ENCODE data around the gene CEP97.
A peak's percentile ranks its signal among the peaks of the same experiment; 100 is the strongest.

The CEP97 gene

DNA sequence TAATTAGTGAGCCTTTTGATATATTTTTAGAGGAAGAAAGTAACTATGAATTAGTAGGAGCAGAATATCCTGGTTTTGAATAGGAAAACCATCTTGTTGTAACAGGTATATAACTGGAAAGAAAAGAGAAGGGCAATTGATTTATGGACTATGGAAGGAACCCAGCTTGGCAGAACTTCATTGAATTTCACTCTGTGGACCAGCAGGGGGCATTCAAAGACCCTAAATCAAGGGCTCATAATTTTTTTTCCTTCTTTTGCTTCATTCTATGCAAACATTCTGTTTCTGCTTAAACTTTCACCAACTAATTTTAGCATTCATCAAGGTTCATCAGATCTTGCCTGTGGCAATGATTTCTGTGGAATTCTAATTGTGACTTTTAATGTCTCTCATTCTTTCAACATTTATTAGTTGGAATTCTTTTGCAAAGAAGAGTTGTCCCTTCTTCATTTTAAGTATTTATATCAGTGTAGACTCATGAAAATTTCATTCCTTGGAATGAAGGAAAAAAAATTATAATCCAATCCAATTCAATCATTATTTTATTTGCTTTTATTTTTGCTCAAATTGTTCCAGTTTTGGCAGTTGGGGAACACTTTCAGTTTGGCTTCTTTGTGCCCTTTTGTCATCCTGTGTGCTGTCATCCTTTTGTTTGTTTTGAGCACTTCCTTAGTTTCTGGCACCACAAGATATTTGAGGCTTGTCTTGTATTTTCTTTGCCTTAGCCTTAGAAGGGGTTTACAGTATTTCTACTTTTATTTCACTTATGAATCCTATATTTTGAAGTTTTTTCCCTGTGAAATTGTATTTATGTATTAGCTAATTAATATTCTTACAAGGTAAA is 85.0 kb downstream of the CEP97 start:
- Mint-ChIP-seq H3K4me3 (peak overlapping the region; percentile 15), H3K9me3 (no peaks in the 10 kb centered on the region), H3K4me1 (ENCODE audit: low read depth) (peaks cover 49% of the 10 kb centered on the region), H3K27me3 (ENCODE audit: low read depth) (no peaks in the 10 kb centered on the region), H3K36me3 (ENCODE audit: low read depth) (peaks cover 14% of the 10 kb centered on the region), H3K27ac (peak overlapping the region; percentile 32)

DNA sequence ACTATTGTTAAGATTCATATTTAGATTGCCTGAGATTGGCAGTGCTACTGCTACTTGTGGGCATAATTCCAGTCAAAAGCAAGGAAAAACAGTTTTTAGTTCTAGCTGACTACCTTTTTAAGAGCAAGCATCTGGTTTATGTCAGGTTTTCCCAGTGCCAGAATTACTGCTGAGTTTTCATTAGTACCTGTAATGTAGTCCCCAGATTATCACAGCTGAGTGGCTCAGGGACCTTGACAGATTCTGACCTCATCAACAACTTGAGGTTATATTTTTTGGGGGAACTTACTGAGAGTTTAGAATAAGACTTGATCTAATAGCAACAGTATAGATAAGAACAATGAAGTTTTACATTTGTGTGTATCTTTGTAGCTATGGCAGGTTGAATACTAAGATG is 85.6 kb downstream of the CEP97 start:
- no peak overlapping the region for H3K4me3 Mint-ChIP-seq
- peaks cover 13% of the 10 kb centered on the region for H3K36me3 Mint-ChIP-seq (ENCODE audit: low read depth)
- H3K27me3 Mint-ChIP-seq (ENCODE audit: low read depth), result no peaks in the 10 kb centered on the region
- peak overlapping the region; percentile 56 for H3K27ac Mint-ChIP-seq
- peaks cover 49% of the 10 kb centered on the region for H3K4me1 Mint-ChIP-seq (ENCODE audit: low read depth)
- H3K9me3 Mint-ChIP-seq, result no peaks in the 10 kb centered on the region

DNA sequence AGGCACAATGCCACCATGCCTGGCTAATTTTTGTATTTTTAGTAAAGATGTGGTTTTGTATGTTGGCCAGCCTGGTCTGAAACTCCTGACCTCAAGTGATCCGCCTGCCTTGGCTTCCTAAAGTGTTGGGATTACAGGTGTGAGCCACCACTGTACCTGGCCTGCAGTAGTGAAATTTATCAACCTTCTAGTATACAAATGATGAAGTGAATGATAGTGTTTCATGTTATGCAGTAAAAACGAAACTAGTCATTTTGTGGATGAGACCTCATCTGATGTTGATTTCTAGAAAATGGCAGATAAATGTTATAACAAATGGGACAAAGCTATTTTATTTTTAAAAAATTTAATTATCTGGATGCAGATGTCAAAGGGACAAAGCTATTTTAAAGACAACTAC is 87.5 kb downstream of the CEP97 start:
- Mint-ChIP-seq H3K27me3 (ENCODE audit: low read depth) (no peaks in the 10 kb centered on the region), H3K9me3 (no peaks in the 10 kb centered on the region), H3K27ac (no peak overlapping the region), H3K4me3 (peak overlapping the region; percentile 7), H3K36me3 (ENCODE audit: low read depth) (peaks cover 20% of the 10 kb centered on the region), H3K4me1 (ENCODE audit: low read depth) (peaks cover 57% of the 10 kb centered on the region)

DNA sequence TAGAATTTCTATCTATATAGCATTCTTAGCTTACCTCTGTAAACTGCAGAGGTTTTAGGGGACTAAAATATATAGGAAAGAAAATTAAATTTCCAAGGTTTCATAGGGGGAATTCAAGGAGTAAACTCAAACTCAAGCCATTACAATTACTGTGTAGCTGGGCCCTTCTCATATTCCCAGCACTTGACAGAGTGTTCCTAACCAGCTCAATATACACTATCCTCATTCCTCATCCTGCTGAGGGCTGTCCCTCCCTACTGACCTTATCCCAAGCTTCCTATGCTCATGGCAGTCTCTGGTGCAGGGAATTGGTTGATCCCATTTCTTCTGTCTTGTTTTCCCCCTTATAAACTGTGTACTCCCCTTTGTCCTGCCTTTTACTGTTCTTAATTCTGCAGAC is 88.5 kb downstream of the CEP97 start:
- Mint-ChIP-seq H3K9me3 (no peaks in the 10 kb centered on the region), H3K4me3 (no peak overlapping the region), H3K27me3 (ENCODE audit: low read depth) (no peaks in the 10 kb centered on the region), H3K27ac (no peak overlapping the region), H3K36me3 (ENCODE audit: low read depth) (peaks cover 26% of the 10 kb centered on the region), H3K4me1 (ENCODE audit: low read depth) (peaks cover 56% of the 10 kb centered on the region)

DNA sequence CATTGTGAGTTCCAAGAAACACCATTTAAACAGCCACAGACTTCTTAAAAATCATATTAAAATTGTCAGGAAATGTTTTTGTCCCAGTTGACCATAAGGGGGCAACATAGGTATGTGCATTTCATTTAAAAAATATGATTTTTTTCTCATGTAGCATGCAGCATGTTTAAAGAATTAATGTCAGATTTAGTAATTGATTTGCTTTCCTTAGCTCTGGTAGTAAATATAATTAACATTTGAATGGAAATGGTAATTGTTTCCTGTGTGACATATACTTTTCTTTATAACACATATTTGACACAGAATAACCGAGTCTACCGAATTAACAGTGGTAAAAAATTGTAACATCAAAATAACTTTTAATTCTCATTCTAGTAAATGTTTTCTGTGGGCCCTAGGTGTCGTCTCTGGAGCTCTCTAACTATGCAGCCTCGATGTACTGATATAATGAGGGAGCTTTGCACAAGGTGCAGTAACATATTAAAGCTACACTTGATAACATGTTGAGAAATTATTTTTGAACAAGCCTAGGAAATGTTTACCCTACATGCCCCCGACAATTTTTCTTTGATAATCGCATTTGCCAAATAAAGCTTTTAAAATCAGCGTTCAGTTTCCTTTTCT is 89.5 kb downstream of the CEP97 start:
- H3K4me1 Mint-ChIP-seq (ENCODE audit: low read depth), result peaks cover 49% of the 10 kb centered on the region
- no peak overlapping the region for H3K27ac Mint-ChIP-seq
- no peaks in the 10 kb centered on the region for H3K27me3 Mint-ChIP-seq (ENCODE audit: low read depth)
- H3K9me3 Mint-ChIP-seq, result no peaks in the 10 kb centered on the region
- H3K4me3 Mint-ChIP-seq, result no peak overlapping the region
- H3K36me3 Mint-ChIP-seq (ENCODE audit: low read depth), result peaks cover 27% of the 10 kb centered on the region

DNA sequence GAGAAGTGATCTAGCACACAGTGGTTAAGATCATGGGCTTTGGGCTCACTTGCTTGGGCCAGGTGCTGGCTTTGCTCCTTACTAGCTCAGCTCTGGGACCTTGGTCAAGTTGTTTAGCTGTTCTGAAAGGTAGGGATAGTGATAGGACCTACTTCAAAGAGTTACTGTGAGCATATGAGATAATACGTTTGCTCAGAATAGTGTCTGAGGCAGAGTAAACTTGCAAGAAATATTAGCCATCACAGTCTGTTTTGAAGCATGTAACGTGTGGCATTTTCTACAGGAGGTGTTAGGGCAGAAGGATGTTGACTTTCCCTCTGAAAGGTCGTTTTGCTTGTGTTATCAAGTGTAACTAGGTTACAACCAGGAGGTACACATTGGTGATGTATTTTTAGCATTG is 90.4 kb downstream of the CEP97 start:
- Mint-ChIP-seq H3K36me3 (ENCODE audit: low read depth) (peaks cover 28% of the 10 kb centered on the region), H3K27ac (peak overlapping the region; percentile 19), H3K9me3 (no peaks in the 10 kb centered on the region), H3K27me3 (ENCODE audit: low read depth) (no peaks in the 10 kb centered on the region), H3K4me1 (ENCODE audit: low read depth) (peaks cover 46% of the 10 kb centered on the region), H3K4me3 (no peak overlapping the region)

DNA sequence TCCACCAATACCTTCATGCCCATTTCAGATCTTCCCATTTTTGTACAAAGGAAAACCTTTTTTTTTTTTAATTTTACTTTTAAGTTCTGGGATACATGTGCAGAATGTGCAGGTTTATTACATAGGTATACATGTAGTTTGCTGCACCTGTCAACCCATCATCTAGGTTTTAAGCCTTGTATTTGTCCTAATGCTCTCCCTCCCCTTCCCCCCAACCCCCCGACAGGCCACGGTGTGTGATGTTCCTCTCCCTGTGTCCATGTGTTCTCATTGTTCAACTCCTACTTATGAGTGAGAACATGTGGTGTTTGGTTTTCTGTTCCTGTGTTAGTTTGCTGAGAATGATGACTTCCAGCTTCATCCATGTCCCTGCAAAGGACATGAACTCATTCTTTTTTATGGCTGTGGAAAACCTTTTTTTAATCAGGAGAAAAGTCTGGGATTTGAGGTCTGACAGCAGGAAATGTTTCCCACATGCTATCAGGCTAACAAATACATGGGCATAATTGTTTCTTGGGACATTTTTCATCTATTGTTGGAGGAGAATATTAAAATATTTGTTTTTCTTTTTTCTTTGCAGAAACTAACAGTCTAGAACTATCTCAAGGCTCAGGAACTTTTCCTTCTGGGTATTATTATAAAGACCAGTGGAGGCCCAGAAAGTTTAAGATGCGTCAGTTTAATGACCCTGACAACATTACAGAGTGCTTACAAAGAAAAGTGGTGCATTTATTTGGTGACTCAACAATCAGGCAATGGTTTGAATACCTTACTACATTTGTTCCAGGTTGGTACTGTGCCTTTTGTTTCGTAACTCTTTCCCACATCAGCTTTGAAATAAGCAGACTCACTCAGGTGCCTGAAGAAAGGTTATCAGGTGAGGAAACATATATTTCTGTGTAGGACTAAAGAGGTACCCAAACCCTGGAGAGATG is 92.1 kb downstream of the CEP97 start:
- H3K27me3 Mint-ChIP-seq (ENCODE audit: low read depth), result no peaks in the 10 kb centered on the region
- no peaks in the 10 kb centered on the region for H3K9me3 Mint-ChIP-seq
- peaks cover 40% of the 10 kb centered on the region for H3K36me3 Mint-ChIP-seq (ENCODE audit: low read depth)
- H3K4me1 Mint-ChIP-seq (ENCODE audit: low read depth), result peaks cover 32% of the 10 kb centered on the region
- H3K27ac Mint-ChIP-seq, result no peak overlapping the region
- no peak overlapping the region for H3K4me3 Mint-ChIP-seq

DNA sequence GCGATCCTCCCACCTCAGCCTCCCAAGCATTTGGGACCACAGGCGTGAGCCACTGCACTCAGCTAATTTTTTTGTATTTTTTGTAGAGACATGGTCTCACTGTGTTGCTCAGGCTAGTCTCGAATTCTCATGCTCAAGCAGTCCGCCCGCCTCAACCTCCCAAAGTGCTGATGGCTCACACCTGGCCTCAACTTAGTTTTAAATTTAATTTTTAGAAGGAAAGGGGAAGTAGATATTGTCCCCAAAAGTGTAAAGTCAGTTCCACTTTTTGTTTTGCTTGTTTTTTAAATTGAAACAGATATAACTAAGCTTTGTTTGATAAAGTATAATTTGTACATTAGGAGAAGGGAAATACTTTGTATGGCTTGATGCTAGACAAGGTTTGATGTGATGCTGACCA is 93.6 kb downstream of the CEP97 start:
- peaks cover 32% of the 10 kb centered on the region for H3K4me1 Mint-ChIP-seq (ENCODE audit: low read depth)
- H3K4me3 Mint-ChIP-seq, result no peak overlapping the region
- no peaks in the 10 kb centered on the region for H3K27me3 Mint-ChIP-seq (ENCODE audit: low read depth)
- H3K36me3 Mint-ChIP-seq (ENCODE audit: low read depth), result peaks cover 49% of the 10 kb centered on the region
- no peak overlapping the region for H3K27ac Mint-ChIP-seq
- no peaks in the 10 kb centered on the region for H3K9me3 Mint-ChIP-seq

DNA sequence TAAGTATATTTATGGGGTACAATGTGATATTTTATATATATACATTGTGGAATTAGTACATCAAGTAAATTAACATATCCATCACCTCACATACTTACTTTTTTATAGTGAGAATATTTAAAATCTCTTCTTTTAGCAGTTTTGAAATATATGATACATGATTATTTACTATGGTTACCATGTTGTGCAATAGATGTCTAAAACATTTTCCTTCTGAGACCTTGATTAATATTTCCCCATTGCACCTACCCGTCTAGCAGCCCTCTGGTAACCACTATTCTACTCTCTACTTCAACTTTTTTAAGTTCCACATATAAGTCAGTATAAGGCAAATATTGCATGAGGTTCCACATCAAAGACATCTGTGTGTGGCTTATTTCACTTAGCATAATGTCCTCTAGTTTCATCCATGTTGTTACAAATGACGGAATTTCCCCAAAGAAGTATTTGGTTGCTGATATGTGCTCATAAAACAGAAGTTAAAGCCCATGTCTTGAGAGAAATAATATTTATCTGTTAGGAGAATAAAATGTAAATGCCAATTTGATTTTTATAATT is 95.3 kb downstream of the CEP97 start:
- no peak overlapping the region for H3K27ac Mint-ChIP-seq
- H3K27me3 Mint-ChIP-seq (ENCODE audit: low read depth), result no peaks in the 10 kb centered on the region
- H3K4me1 Mint-ChIP-seq (ENCODE audit: low read depth), result peaks cover 21% of the 10 kb centered on the region
- no peak overlapping the region for H3K4me3 Mint-ChIP-seq
- H3K9me3 Mint-ChIP-seq, result no peaks in the 10 kb centered on the region
- peaks cover 46% of the 10 kb centered on the region for H3K36me3 Mint-ChIP-seq (ENCODE audit: low read depth)

Measured in T-helper 1 cell treated with Interleukin-12 subunit alpha and Interleukin-12 subunit beta and Interleukin-4 antibody, amounts not matched to agents 30 μg/mL and 1 μg/mL, for 36 hours (primary cell).